H1 (cell line): ENCODE measurements around the gene AMBP. TPM values are rescaled to one million over a fixed set of nuclear protein-coding genes. Genes with fewer than 3 reads are reported as not detected.

ENCODE experiments used
- CTCF ChIA-PET: fragments of 300-600 bp; sonication (Branson Sonifier 250); formaldehyde crosslinking; loops from one replicate; lab custom pipeline; 2021; ENCODE audit not compliant: partially characterized antibody; lab: Charles Lee
- POLR2A ChIA-PET: fragments of 300-600 bp; sonication (Branson Sonifier 250); formaldehyde crosslinking; loops from one replicate; lab custom pipeline; 2021; ENCODE audit warnings: inconsistent platforms; ENCODE audit not compliant: partially characterized antibody; lab: Charles Lee
- DNase-seq, 2 experiments: peaks; one replicate each; pipeline versions ENCODE4 v3.0.0 to v3.0.0-alpha.2; 2010 to 2022; ENCODE audit warnings: low spot score in 2 of 2, low read depth in 1 of 2, mixed read lengths in 1 of 2
- FAIRE-seq: peaks from 2 replicates; lab custom pipeline; 2011; peaks lifted over from hg19 to GRCh38; lab: Jason Lieb, UNC
- H2AFZ ChIP-seq: 2 replicates; pipeline ENCODE4 v1.8.1; 2012; ENCODE audit warnings: low read length, inconsistent platforms
- H2AK5ac ChIP-seq: 2 replicates; pipeline ENCODE4 v1.6.1; 2013; ENCODE audit warnings: low read depth, low read length
- H2BK120ac ChIP-seq: replicated peaks from 2 replicates; pipeline ENCODE3; 2013; ENCODE audit warnings: low read depth, low read length, inconsistent platforms
- H2BK12ac ChIP-seq: 2 replicates; pipeline ENCODE4 v1.6.1; 2013; ENCODE audit warnings: low read depth, low read length
- H2BK15ac ChIP-seq: 2 replicates; pipeline ENCODE4 v1.6.1; 2013; ENCODE audit warnings: low read length
- H2BK20ac ChIP-seq: 2 replicates; pipeline ENCODE4 v1.6.1; 2013; ENCODE audit warnings: low read length
- H2BK5ac ChIP-seq: 2 replicates; pipeline ENCODE4 v1.6.1; 2013; ENCODE audit warnings: low read depth, low read length
- H3K14ac ChIP-seq: 2 replicates; pipeline ENCODE4 v1.6.1; 2013; ENCODE audit warnings: inconsistent platforms; ENCODE audit not compliant: insufficient read length
- H3K18ac ChIP-seq: 2 replicates; pipeline ENCODE4 v1.6.1; 2013; ENCODE audit warnings: low read length; ENCODE audit errors: extremely low read depth
- H3K23ac ChIP-seq: 2 replicates; pipeline ENCODE4 v1.6.1; 2013; ENCODE audit warnings: inconsistent platforms; ENCODE audit not compliant: insufficient read length
- H3K23me2 ChIP-seq: 2 replicates; pipeline ENCODE4 v1.6.1; 2013; ENCODE audit warnings: low read depth, low read length
- H3K27ac ChIP-seq: 2 replicates; pipeline ENCODE4 v1.6.1; 2011; ENCODE audit warnings: low read depth, low read length, inconsistent platforms
- H3K27me3 ChIP-seq, 4 experiments: replicated peaks in 1 of 4; 1 replicate in 1 of 4; 2 replicates in 3 of 4; pipeline versions ENCODE4 v1.6.1 to v1.8.1; 2011 to 2013; ENCODE audit warnings: low read length in 3 of 4, mild to moderate bottlenecking in 3 of 4, inconsistent platforms in 2 of 4, mixed read lengths in 2 of 4, moderate library complexity in 1 of 4; ENCODE audit not compliant: control insufficient read depth in 3 of 4, insufficient read depth in 3 of 4; ENCODE audit errors: extremely low read depth in 1 of 4
- H3K36me3 ChIP-seq, 4 experiments: 2 replicates each; pipeline versions ENCODE4 v1.6.1 to v1.8.1; 2011 to 2013; ENCODE audit warnings: mild to moderate bottlenecking in 4 of 4, low read length in 3 of 4, moderate library complexity in 2 of 4, control low read depth in 1 of 4, inconsistent platforms in 1 of 4; ENCODE audit not compliant: insufficient read depth in 4 of 4, control insufficient read depth in 2 of 4
- H3K4ac ChIP-seq: replicated peaks from 2 replicates; pipeline ENCODE3; 2013; ENCODE audit warnings: low read length, low read depth, mixed read lengths, inconsistent platforms; ENCODE audit not compliant: insufficient read length
- H3K4me1 ChIP-seq, 4 experiments: replicated peaks in 1 of 4; 1 replicate in 1 of 4; 2 replicates in 3 of 4; pipeline versions ENCODE4 v1.6.1 to v1.8.1; 2011 to 2013; ENCODE audit warnings: low read length in 3 of 4, inconsistent platforms in 2 of 4, mixed read lengths in 1 of 4; ENCODE audit not compliant: insufficient read depth in 4 of 4, control insufficient read depth in 3 of 4
- H3K4me2 ChIP-seq, 2 experiments: 2 replicates each; pipeline versions ENCODE4 v1.6.1 to v1.8.1; 2011 to 2013; ENCODE audit warnings: low read depth in 2 of 2, low read length in 2 of 2, control low read depth in 1 of 2, inconsistent platforms in 1 of 2, mild to moderate bottlenecking in 1 of 2; ENCODE audit not compliant: insufficient read depth in 1 of 2
- H3K4me3 ChIP-seq, 4 experiments: fragments of 200-600, 300-600 bp in 1 of 4; sonication (generic), shearing (Covaris generic), sonication (Bioruptor Twin) in 1 of 4; 2 replicates each; pipeline versions ENCODE4 v1.5.1 to v1.8.1; 2011 to 2016; ENCODE audit warnings: low read length in 4 of 4, low read depth in 3 of 4, control low read depth in 2 of 4, inconsistent platforms in 2 of 4, mild to moderate bottlenecking in 2 of 4, mixed read lengths in 1 of 4, moderate library complexity in 1 of 4; ENCODE audit not compliant: insufficient read depth in 2 of 4; ENCODE audit errors: extremely low read depth in 1 of 4
- H3K56ac ChIP-seq: replicated peaks from 2 replicates; pipeline ENCODE3; 2013; ENCODE audit warnings: low read depth, mild to moderate bottlenecking, mixed read lengths, low read length, inconsistent platforms; ENCODE audit not compliant: insufficient read length
- H3K79me1 ChIP-seq: 2 replicates; pipeline ENCODE4 v1.6.1; 2013; ENCODE audit warnings: low read depth, low read length, control low read depth
- H3K79me2 ChIP-seq, 2 experiments: 2 replicates each; pipeline versions ENCODE4 v1.6.1 to v1.8.1; 2012 to 2013; ENCODE audit warnings: low read length in 2 of 2, mild to moderate bottlenecking in 2 of 2, inconsistent platforms in 1 of 2; ENCODE audit not compliant: insufficient read depth in 2 of 2, control insufficient read depth in 1 of 2
- H3K9ac ChIP-seq, 4 experiments: replicated peaks in 1 of 4; 1 replicate in 1 of 4; 2 replicates in 3 of 4; pipeline versions ENCODE4 v1.6.1 to v1.8.1; 2011 to 2013; ENCODE audit warnings: low read depth in 3 of 4, low read length in 3 of 4, control low read depth in 2 of 4, mild to moderate bottlenecking in 2 of 4, moderate library complexity in 2 of 4, inconsistent platforms in 1 of 4; ENCODE audit errors: extremely low read depth in 1 of 4
- H3K9me3 ChIP-seq, 2 experiments: 2 replicates each; pipeline versions ENCODE4 v1.6.1 to v1.8.1; 2012 to 2013; ENCODE audit warnings: mild to moderate bottlenecking in 2 of 2, moderate library complexity in 2 of 2, control low read depth in 1 of 2, inconsistent platforms in 1 of 2, low read depth in 1 of 2, low read length in 1 of 2, mixed read lengths in 1 of 2; ENCODE audit not compliant: insufficient read depth in 2 of 2
- H4K20me1 ChIP-seq, 2 experiments: replicated peaks in 1 of 2; 2 replicates each; pipeline versions ENCODE3 to v1.8.1; 2011 to 2013; ENCODE audit warnings: inconsistent platforms in 2 of 2, low read length in 2 of 2, mild to moderate bottlenecking in 1 of 2; ENCODE audit not compliant: insufficient read depth in 2 of 2, control insufficient read depth in 1 of 2
- H4K5ac ChIP-seq: 2 replicates; pipeline ENCODE4 v1.6.1; 2013; ENCODE audit warnings: low read length, low read depth, mixed read lengths, inconsistent platforms; ENCODE audit not compliant: insufficient read length
- H4K8ac ChIP-seq: 2 replicates; pipeline ENCODE4 v1.8.0; 2013; ENCODE audit warnings: mild to moderate bottlenecking, moderate library complexity, low read length, inconsistent platforms; ENCODE audit not compliant: insufficient read depth; ENCODE audit errors: extremely low read depth
- H4K91ac ChIP-seq: replicated peaks from 2 replicates; pipeline ENCODE3; 2013; ENCODE audit warnings: low read length, mixed read lengths, inconsistent platforms; ENCODE audit not compliant: insufficient read length
- HDAC6 ChIP-seq: IDR thresholded peaks from one replicate; pipeline ENCODE4 v1.7.1; 2012; ENCODE audit warnings: low read depth, mild to moderate bottlenecking, inconsistent platforms, low read length, moderate library complexity
- MAFK ChIP-seq: IDR thresholded peaks from 2 replicates; pipeline ENCODE4 v1.6.1; 2012; ENCODE audit warnings: low read depth, mild to moderate bottlenecking, improper control_type of control experiment, low read length
- WGBS, 2 experiments: shearing (Covaris generic) in 1 of 2; methylation state at CpG; one replicate each; pipeline versions ENCODE4 v1.1.6 to v1.1.7; 2013 to 2015; ENCODE audit warnings: low lambda C conversion rate in 2 of 2, mixed read lengths in 2 of 2, inconsistent platforms in 1 of 2, low coverage in 1 of 2, missing lambda C conversion rate in 1 of 2; ENCODE audit not compliant: insufficient replicate concordance in 2 of 2, insufficient coverage in 1 of 2, insufficient read length in 1 of 2; ENCODE audit errors: extremely low coverage in 1 of 2, missing lambda C conversion rate in 1 of 2; 5-methylcytosine and 5-hydroxymethylcytosine counted together
- polyA plus RNA-seq, 7 experiments: library from polyadenylated mRNA; depleted of rRNA in 3 of 7; stranded (reverse) in 5 of 7; unstranded in 2 of 7; fragments of >200 nt in 5 of 7; fragments of 200-250 nt in 2 of 7; gene quantifications; 1 replicate in 5 of 7; 2 replicates in 1 of 7; 4 replicates in 1 of 7; pipeline versions ENCODE4 v1.2.1 to v1.2.3, GENCODE V29; 2011 to 2013; ENCODE audit warnings: missing spikeins in 2 of 7, mixed read lengths in 2 of 7
- total RNA-seq: library from RNA; stranded (reverse); fragmentation: NEBNext Ultra II Directional; extraction: Animal tissue kit (Norgen Biotek cat#: 25700); gene quantifications from 2 replicates; pipeline ENCODE4 v1.2.1, GENCODE V29; 2021

The AMBP gene
- total and polyA plus RNA-seq, 2 of the 8 experiments (the other 6 are each of a cell fraction or from before 2014, with no cell fraction given): 3.0 to 4.0 TPM

GRCh38 chr9:114100536-114100935 lies 22.4 kb upstream of the AMBP start:
- peaks cover 0 to 16% (median 10%) of the 10 kb centered on the region in 4 experiments; a peak in 6 of 7 replicates for H3K4me1 ChIP-seq
- H3K27ac ChIP-seq: no peak overlapping the region
- no peak overlapping the region for H2BK5ac ChIP-seq
- H2AK5ac ChIP-seq: no peak overlapping the region
- no peaks in the 10 kb centered on the region for H3K79me2 ChIP-seq
- FAIRE-seq (no peak), DNase-seq (no peak)
- no peak overlapping the region for H4K5ac ChIP-seq
- no peak overlapping the region for H3K56ac ChIP-seq
- no peak overlapping the region for H3K14ac ChIP-seq
- POLR2A ChIA-PET: interaction anchor here (0.8 to 2.6 kb wide), 2 partner anchors 12 to 21 kb away, joined by 3 to 7 read pairs; no protein-coding TSS in a partner anchor
- H3K18ac ChIP-seq: no peak overlapping the region
- no peak overlapping the region for H3K9ac ChIP-seq
- H2BK15ac ChIP-seq: no peak overlapping the region
- H4K91ac ChIP-seq: no peak overlapping the region
- no peaks in the 10 kb centered on the region for H3K79me1 ChIP-seq
- H2AFZ ChIP-seq: no peak overlapping the region
- H3K9me3 ChIP-seq: peaks cover 0 to 2% of the 10 kb centered on the region in 2 experiments; a peak in 1 of 4 replicates
- CTCF ChIA-PET: interaction anchor here (0.7 to 5.7 kb wide), 11 partner anchors 8 to 192 kb away, joined by 3 to 43 read pairs (median 6); partner anchors contain the start of gene COL27A1
- H3K23ac ChIP-seq: no peak overlapping the region
- 71% methylated on average over 1 of the region's 1 CpG; no CpG with 5 or more reads in 1 of the 2 experiments for WGBS, 2 experiments
- no peak overlapping the region for H4K8ac ChIP-seq
- H2BK12ac ChIP-seq: no peak overlapping the region
- no peak overlapping the region for H2BK20ac ChIP-seq
- no peak overlapping the region for H3K4me3 ChIP-seq
- no peak overlapping the region for H2BK120ac ChIP-seq
- H3K4me2 ChIP-seq: no peak overlapping the region
- H3K4ac ChIP-seq: no peak overlapping the region
- H3K27me3 ChIP-seq: peaks cover 2 to 27% (median 19%) of the 10 kb centered on the region in 4 experiments
- H3K23me2 ChIP-seq: peaks cover 5% of the 10 kb centered on the region; the same call in 1 of the 2 replicates
- H4K20me1 ChIP-seq: no peaks in the 10 kb centered on the region
- no peaks in the 10 kb centered on the region for H3K36me3 ChIP-seq
- TF ChIP-seq MAFK (no peak), HDAC6 (no peak)
